ENCODE results near the gene LEMD1.

- TF ChIP-seq CTCF (IDR thresholded peaks at IDR 0.05) (no peak), EZH2 (IDR thresholded peaks at IDR 0.05) (no peak), EZH2phosphoT487 (IDR thresholded peaks at IDR 0.05) (no peak)
These were observed 5.5 kb downstream of the LEMD1 start for GRCh38 chr1:205416322-205416721.

Measured in neural progenitor cell (in vitro differentiated cells).